MM.1S (cell line): ENCODE measurements around the gene CREBBP.

ENCODE experiments used
- EZH2 ChIP-seq: fragments of 300-600 bp; sonication (generic); optimal IDR thresholded peaks from 2 replicates; pipeline ENCODE3; 2017; ENCODE audit warnings: low read depth, mild to moderate bottlenecking, antibody characterized with exemption, low read length, mixed read lengths
- EZH2phosphoT487 ChIP-seq: fragments of 300-600 bp; sonication (generic); IDR thresholded peaks from 2 replicates; pipeline ENCODE4 v1.6.1; 2018; ENCODE audit warnings: antibody characterized with exemption, low read length
- TF ChIP-seq, protein P1 (sequence below): fragments of 300-600 bp; sonication (generic); IDR thresholded peaks from 2 replicates; pipeline ENCODE4 v1.5.1; 2016; ENCODE audit warnings: antibody characterized with exemption, low read length, mixed read lengths

DNA sequence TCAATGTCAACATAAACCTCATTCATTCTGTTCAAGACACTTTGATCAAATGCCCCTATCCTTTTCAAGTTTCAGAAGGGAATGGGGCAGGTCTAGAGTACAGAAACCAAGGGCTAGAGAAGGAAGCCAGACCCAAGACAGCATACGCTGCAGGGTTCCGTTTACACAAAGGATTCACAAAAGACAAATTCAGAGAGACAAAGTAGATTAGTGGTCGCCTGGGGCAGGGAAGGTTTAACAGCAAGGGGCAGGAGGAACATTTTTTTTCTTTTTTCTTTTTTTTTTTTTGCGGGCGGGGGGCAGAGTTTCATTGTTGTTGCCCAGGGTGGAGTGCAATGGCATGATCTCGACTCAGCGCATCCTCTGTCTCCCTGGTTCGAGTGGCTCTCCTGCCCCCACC is 143.3 kb downstream of the CREBBP start:
- no peak for TF ChIP-seq EZH2
- TF ChIP-seq, protein P1, sequence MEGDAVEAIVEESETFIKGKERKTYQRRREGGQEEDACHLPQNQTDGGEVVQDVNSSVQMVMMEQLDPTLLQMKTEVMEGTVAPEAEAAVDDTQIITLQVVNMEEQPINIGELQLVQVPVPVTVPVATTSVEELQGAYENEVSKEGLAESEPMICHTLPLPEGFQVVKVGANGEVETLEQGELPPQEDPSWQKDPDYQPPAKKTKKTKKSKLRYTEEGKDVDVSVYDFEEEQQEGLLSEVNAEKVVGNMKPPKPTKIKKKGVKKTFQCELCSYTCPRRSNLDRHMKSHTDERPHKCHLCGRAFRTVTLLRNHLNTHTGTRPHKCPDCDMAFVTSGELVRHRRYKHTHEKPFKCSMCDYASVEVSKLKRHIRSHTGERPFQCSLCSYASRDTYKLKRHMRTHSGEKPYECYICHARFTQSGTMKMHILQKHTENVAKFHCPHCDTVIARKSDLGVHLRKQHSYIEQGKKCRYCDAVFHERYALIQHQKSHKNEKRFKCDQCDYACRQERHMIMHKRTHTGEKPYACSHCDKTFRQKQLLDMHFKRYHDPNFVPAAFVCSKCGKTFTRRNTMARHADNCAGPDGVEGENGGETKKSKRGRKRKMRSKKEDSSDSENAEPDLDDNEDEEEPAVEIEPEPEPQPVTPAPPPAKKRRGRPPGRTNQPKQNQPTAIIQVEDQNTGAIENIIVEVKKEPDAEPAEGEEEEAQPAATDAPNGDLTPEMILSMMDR: no peak
- TF ChIP-seq EZH2phosphoT487: no peak
